ENCODE data around the gene CERK.

DNA sequence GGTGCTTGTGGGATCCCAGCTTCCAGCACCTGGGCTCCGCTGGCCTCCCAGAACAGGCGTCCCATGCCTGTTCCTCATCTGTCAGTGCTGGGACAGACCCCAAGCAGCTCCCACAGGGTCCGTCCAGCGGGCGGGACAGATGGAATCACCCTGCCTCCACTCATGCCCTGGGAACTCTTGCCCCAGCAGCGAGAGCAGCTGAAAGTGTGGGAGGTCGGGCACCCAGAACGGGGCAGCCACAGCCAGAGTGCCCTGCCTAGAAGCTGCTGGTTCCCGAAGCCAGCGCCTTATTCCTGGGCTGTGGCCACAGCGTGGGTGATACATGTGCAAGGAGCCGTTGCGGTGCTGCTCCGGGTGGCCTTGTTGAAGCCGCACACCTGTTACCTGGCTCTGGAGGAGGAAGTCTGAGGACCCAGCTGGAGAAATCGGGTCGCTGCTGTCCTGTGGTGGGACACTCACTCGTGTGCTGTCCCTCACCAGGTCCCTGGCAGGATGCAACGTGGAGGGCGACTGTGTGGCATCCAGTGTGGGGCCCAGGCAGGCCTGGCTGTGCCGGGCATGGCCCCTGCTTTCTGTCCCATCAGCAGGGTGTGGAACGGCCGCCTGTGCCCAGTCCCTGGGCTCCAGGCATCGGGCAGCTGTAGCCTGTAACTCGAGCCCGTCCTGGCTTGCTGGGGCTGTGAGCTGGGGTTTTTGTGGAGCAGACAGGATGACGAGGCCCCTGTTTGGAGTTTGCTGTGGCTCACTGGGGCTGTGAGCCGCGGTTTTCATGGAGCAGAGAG, 101.6 kb downstream of the CERK start:
- TF ChIP-seq YY1 (IDR thresholded peaks at IDR 0.05) (no peak), CTCF (IDR thresholded peaks at IDR 0.05; ENCODE audit: low read depth, low read length, missing input control) (no peak), GABPA (IDR thresholded peaks at IDR 0.05 in 1 of 2, conservative IDR thresholded peaks at IDR 0.05 in 1 of 2) (no peak), RAD21 (IDR thresholded peaks at IDR 0.05) (no peak)
- TF ChIP-seq, protein P1, sequence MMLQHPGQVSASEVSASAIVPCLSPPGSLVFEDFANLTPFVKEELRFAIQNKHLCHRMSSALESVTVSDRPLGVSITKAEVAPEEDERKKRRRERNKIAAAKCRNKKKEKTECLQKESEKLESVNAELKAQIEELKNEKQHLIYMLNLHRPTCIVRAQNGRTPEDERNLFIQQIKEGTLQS (IDR thresholded peaks at IDR 0.05): no peak
- TF ChIP-seq, protein P2, sequence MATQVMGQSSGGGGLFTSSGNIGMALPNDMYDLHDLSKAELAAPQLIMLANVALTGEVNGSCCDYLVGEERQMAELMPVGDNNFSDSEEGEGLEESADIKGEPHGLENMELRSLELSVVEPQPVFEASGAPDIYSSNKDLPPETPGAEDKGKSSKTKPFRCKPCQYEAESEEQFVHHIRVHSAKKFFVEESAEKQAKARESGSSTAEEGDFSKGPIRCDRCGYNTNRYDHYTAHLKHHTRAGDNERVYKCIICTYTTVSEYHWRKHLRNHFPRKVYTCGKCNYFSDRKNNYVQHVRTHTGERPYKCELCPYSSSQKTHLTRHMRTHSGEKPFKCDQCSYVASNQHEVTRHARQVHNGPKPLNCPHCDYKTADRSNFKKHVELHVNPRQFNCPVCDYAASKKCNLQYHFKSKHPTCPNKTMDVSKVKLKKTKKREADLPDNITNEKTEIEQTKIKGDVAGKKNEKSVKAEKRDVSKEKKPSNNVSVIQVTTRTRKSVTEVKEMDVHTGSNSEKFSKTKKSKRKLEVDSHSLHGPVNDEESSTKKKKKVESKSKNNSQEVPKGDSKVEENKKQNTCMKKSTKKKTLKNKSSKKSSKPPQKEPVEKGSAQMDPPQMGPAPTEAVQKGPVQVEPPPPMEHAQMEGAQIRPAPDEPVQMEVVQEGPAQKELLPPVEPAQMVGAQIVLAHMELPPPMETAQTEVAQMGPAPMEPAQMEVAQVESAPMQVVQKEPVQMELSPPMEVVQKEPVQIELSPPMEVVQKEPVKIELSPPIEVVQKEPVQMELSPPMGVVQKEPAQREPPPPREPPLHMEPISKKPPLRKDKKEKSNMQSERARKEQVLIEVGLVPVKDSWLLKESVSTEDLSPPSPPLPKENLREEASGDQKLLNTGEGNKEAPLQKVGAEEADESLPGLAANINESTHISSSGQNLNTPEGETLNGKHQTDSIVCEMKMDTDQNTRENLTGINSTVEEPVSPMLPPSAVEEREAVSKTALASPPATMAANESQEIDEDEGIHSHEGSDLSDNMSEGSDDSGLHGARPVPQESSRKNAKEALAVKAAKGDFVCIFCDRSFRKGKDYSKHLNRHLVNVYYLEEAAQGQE (IDR thresholded peaks at IDR 0.05): no peak
